Fibroblast of pulmonary artery (primary cell): Measurements from ENCODE around the gene RABL2A.
"Not testable (repeated sequence)": the region's sequence is repeated elsewhere in the genome, so short reads cannot be mapped to it uniquely, and the experiment has no call there.

ENCODE experiments used
- DNase-seq: peaks from one replicate; pipeline ENCODE4 v3.0.0-alpha.2; 2010; ENCODE audit warnings: low read depth
- H3K4me3 ChIP-seq: replicated peaks from 2 replicates; pipeline ENCODE4 v1.5.1; 2011; ENCODE audit warnings: low read depth, mild to moderate bottlenecking, control low read depth, low read length, moderate library complexity
- TF ChIP-seq, protein P1 (sequence below): IDR thresholded peaks from 2 replicates; pipeline ENCODE4 v1.5.1; 2011; ENCODE audit warnings: mild to moderate bottlenecking, control low read depth, low read length, inconsistent platforms; ENCODE audit errors: missing control alignments

The RABL2A gene

GRCh38 chr2:113626616-113627330, at the start of gene RABL2A:
Gene RABL2A (plus strand): TSS chr2:113627266. CDS start chr2:113628607, 1,341 bp downstream.
- peak within 1 kb of the TSS; percentile 57 for H3K4me3 ChIP-seq
- peak; percentile 81 for DNase-seq

DNA sequence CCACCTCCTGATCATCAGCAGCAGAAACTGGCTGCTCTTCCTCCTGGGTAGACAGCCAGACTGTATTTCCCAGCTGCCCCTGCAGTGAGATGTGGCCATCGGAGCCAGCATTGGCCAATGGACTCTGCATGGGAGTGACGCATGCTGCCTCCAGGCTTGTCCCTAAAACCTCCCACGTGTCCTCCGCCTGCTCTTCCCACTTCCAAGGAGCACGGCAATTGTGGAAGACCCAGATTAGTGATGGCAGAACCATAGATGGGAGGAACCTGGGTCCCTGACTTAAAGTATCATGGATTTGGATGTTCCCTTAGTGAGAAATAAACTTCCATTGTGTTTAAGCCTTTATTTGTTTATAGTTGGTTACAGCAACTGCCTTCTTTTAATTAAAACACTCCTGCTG, 48.6 kb upstream of the RABL2A start:
- H3K4me3 ChIP-seq, DNase-seq: not testable (repeated sequence)

DNA sequence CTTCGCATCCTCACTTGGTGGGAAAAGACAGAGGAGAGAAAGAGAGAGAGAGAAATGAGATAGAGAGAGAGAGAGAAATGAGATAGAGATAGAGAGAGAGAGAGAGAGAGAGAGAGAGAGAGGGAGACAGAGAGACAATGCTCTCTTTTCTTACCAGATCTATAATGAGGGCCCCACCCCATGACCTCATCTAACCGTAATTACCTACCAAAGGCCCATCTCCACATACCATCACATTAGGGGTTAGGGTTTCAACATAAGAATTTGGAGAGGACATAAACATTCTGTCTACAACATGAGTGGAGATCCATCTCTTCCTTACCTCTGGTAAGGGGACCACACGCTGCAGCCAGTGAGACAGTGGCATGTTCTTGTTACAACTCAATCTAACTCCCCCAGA, 44.6 kb upstream of the RABL2A start:
- not testable (repeated sequence) for H3K4me3 ChIP-seq, DNase-seq

GRCh38 chr2:113583521-113584225, 43.4 kb upstream of the RABL2A start:
- peak; percentile 68 for DNase-seq
- peak overlapping the region; percentile 58 for H3K4me3 ChIP-seq

DNA sequence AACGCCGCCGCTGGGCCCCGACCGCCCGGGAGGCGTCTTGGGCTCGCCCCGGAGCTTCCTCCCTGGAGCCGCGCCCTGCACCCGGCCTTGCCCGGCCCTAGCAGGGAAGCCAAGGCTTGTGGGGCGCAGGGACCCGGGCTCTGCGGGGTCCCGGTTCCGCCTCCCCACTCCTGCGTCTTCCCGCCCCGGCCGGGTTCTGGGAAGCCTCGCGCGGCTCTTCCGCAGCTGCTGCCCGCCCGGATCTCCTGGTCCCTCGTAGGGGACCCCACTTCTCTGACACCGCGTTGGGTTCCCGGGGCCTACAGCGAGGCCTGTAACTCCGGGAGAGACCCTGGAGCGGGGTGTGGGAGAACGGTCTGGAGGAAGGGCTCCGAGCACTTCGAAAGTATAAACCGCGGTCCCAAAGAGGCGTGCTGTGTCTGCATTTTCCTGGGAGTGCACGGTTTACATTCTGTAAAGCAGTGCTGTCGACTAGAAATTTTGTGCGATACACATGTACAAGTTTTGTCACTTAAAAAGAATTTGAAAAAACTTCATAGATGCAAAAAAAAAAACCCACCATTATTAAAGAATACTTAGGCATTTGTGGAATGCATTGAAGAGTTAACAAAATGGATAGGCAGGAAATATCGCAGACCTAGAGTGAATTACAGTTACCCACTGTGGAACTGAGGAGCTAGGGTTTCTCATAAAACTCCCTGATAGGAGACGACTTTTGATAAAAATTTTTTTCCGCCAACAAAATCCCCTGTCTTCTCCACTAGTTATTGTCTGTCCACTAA, 42.6 kb upstream of the RABL2A start:
- not testable (repeated sequence) for DNase-seq
- H3K4me3 ChIP-seq, result peak overlapping the region; percentile 63

DNA sequence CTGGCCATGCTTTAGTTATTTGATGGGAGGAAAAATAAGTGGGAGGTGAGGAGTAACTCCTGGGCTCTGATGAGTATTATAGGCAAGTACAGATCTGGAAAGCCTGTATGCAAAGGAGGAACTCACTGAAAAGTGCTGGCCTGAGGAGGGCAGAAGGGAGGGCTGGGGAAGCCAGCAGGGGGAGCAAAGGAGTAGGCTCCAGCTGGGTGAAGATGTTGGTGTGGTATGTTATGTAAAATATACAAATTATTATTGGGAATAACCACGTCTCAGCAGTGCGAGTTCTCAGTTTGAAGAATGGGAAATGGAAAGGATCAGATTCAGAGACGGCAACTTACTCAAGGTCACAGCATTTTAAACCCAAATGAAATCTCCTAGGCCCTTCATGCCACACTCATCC, 39.9 kb upstream of the RABL2A start:
- DNase-seq, result peak; percentile 61

DNA sequence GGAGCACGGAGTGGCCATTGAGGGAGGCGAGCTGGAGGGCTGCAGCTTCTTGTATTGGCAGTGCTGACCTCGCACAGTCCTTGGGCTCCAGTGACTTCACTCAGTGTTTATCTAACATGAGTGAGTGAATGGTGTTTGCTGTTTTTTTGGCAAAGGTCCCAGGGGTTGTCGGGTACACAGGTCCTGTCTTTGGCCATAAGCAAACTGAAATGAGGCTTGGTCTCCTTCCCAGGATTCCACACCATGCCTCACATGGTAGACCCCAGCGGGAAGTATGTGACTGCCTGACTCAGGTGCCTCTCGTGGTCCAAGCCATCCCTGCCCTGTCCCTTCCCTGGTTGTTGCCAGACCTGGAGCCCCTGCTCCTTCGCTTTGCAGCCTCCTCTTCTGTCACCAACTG, 37.5 kb upstream of the RABL2A start:
- DNase-seq, H3K4me3 ChIP-seq: not testable (repeated sequence)

More for the DNA sequence above, 39.9 kb upstream of the RABL2A start:
- TF ChIP-seq, protein P1, sequence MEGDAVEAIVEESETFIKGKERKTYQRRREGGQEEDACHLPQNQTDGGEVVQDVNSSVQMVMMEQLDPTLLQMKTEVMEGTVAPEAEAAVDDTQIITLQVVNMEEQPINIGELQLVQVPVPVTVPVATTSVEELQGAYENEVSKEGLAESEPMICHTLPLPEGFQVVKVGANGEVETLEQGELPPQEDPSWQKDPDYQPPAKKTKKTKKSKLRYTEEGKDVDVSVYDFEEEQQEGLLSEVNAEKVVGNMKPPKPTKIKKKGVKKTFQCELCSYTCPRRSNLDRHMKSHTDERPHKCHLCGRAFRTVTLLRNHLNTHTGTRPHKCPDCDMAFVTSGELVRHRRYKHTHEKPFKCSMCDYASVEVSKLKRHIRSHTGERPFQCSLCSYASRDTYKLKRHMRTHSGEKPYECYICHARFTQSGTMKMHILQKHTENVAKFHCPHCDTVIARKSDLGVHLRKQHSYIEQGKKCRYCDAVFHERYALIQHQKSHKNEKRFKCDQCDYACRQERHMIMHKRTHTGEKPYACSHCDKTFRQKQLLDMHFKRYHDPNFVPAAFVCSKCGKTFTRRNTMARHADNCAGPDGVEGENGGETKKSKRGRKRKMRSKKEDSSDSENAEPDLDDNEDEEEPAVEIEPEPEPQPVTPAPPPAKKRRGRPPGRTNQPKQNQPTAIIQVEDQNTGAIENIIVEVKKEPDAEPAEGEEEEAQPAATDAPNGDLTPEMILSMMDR, result peak; percentile 52
- H3K4me3 ChIP-seq, result not testable (repeated sequence)

GRCh38 chr2:113591926-113592325, 35.1 kb upstream of the RABL2A start:
- DNase-seq, H3K4me3 ChIP-seq: not testable (repeated sequence)

DNA sequence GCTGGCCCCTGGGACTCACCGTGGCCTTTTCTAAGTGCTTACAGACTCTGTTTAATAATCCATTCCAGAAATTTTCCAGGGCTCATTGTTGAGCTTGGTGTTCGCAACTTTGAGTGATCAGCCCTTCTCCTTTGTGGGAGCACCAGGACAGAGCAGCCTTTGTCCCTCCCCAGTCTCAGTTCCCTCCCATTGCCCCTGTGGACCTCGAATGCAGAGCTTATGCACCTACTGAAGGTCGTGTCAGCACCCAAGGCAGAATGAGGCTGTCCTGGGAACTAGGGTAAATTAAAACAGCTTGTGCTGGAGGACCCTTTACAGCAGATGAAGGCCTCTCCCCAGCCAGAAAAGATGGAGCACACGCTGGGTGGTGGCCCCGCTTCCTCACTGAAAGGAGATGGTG, 33.8 kb upstream of the RABL2A start:
- not testable (repeated sequence) for H3K4me3 ChIP-seq, DNase-seq

DNA sequence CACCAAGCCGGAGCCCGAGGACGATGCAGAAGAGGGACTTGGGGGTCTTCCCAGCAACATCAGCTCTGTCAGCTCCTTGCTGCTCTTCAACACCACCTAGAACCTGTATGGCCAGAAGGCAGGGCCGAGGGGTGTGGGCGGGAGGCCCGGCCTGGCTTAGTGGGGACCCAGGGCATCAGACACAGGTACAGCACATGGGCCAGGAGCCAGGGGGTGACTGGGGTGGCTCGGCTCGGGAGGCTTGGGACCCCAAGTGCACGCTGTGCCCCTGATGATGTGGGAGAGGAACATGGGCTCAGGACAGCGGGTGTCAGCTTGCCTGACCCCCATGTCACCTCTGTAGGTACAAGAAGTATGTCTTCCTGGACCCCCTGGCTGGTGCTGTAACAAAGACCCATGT, 31.3 kb upstream of the RABL2A start:
- DNase-seq, H3K4me3 ChIP-seq: not testable (repeated sequence)

GRCh38 chr2:113597164-113597563, 29.9 kb upstream of the RABL2A start:
- DNase-seq, H3K4me3 ChIP-seq: not testable (repeated sequence)

GRCh38 chr2:113597572-113597971, 29.5 kb upstream of the RABL2A start:
- DNase-seq, H3K4me3 ChIP-seq: not testable (repeated sequence)

DNA sequence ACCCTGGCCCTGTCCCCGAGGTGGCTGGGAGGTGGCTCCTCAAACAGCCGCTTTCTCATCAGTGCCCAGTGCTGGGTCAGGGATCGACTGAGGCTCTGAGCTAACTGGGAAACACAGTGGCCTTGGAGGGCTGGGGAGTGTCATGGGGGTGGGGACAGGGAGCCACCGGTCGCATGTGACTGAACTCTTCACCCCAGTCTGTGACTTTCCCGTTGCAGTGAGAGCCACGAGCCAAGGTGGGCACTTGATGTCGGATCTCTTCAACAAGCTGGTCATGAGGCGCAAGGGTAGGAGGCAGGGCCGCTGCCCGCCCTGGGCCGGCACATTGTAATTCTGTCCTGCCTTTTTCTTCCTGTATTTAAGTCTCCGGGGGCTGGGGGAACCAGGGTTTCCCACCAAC, 28.9 kb upstream of the RABL2A start:
- not testable (repeated sequence) for DNase-seq, H3K4me3 ChIP-seq

DNA sequence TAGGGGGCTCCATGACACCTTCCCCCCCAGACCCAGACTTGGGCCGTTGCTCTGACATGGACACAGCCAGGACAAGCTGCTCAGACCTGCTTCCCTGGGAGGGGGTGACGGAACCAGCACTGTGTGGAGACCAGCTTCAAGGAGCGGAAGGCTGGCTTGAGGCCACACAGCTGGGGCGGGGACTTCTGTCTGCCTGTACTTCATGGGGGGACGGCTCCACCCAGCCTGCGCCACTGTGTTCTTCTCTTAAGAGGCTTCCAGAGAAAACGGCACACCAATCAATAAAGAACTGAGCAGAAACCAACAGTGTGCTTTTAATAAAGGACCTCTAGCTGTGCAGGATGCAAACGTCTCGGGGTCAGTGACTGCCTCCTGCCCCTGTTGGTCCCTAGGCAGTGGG, 28.3 kb upstream of the RABL2A start:
- H3K4me3 ChIP-seq, DNase-seq: not testable (repeated sequence)

DNA sequence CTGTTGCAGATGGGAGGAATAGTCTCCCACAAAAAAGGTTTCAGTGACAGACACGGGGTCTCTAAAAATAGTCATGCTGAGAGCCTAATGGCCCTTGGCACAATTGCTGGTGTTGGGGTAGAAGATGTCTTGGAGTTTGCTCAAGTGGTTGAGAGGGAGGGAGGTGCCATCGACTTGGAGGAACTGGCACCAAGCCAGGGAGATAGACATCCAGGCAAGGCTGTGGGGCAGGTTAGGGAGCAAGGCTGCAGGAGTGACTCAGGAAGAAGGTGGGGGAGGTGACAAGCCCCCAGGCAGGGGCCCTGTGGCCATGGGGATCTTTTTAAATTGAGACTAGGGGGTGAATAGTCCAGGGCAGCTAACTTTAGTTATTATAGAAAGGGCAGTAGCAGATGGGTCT, 27.9 kb upstream of the RABL2A start:
- DNase-seq, H3K4me3 ChIP-seq: not testable (repeated sequence)
